ENCODE data around the gene ADGRG6.

DNA sequence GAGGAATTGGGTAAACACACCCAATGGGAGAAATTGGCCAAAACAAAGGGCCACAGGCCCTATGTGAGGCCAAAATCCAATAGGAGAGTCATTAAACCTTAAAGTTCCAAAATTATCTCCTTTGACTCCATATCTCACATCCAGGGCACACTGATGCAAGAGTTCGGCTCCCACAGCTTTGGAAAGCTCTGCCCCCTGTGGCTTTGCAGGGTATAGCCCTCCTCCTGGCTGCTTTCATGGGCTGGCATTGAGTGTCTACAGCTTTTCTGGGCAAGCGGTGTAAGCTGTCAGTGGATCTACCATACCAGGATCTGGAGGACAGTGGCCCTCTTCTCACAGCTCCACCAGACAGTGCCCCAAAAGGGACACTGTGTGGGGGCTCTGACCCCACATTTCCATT, 160.5 kb downstream of the ADGRG6 start:
- TF ChIP-seq, protein P1, sequence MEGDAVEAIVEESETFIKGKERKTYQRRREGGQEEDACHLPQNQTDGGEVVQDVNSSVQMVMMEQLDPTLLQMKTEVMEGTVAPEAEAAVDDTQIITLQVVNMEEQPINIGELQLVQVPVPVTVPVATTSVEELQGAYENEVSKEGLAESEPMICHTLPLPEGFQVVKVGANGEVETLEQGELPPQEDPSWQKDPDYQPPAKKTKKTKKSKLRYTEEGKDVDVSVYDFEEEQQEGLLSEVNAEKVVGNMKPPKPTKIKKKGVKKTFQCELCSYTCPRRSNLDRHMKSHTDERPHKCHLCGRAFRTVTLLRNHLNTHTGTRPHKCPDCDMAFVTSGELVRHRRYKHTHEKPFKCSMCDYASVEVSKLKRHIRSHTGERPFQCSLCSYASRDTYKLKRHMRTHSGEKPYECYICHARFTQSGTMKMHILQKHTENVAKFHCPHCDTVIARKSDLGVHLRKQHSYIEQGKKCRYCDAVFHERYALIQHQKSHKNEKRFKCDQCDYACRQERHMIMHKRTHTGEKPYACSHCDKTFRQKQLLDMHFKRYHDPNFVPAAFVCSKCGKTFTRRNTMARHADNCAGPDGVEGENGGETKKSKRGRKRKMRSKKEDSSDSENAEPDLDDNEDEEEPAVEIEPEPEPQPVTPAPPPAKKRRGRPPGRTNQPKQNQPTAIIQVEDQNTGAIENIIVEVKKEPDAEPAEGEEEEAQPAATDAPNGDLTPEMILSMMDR (tag by site-specific recombination; IDR thresholded peaks at IDR 0.05): no peak
- TF ChIP-seq ZNF302 (tag by site-specific recombination; IDR thresholded peaks at IDR 0.05; ENCODE audit: low read depth): no peak
- TF ChIP-seq ZEB2 (tag by site-specific recombination; IDR thresholded peaks at IDR 0.05): no peak
- TF ChIP-seq ZNF76 (tag by site-specific recombination; IDR thresholded peaks at IDR 0.05; ENCODE audit: borderline replicate concordance, low read depth): no peak
